ENCODE measurements around the gene USP20. TPM values are rescaled to one million over a fixed set of nuclear protein-coding genes. Genes with fewer than 3 reads are reported as not detected.
A peak's percentile ranks its signal among the peaks of the same experiment; 100 is the strongest.

The USP20 gene
- total and polyA plus RNA-seq, 2 experiments from 2014 or later = 32.7 to 47.3 TPM

- DNase-seq (ENCODE audit: low read depth in 1 of 2, low spot score in 1 of 2) = no peak
- TF ChIP-seq CTCF (IDR thresholded peaks at IDR 0.05; ENCODE audit: low read depth, low read length) = no peak
- Histone ChIP-seq H3K4me3 (no peak overlapping the region), H3K36me3 (peaks cover 7% of the 10 kb centered on the region), H3K9me3 (ENCODE audit: low read depth) (no peaks in the 10 kb centered on the region), H3K27ac (no peak overlapping the region), H3K4me1 (ENCODE audit: low read depth) (no peaks in the 10 kb centered on the region), H3K27me3 (no peaks in the 10 kb centered on the region)
Observed at GRCh38 chr9:129874261-129875101, 39.2 kb downstream of the USP20 start.

DNA sequence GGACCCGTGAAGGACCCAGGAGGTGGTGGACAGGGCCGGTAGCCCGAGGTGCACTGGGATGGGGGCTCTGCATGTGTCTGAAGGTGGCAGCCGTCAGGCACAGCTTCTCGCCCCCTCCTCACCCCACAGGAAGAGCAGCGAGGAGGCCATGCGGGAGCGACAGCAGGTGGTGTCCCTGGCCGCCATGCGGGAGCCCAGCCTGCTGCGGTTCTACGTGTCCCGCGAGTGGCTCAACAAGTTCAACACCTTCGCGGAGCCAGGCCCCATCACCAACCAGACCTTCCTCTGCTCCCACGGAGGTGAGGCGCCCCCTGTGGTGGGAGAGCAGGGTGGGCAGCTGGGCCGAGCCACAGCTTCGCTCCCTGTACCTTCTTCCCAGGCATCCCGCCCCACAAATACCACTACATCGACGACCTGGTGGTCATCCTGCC is 39.9 kb downstream of the USP20 start:
- Histone ChIP-seq H3K9me3 (ENCODE audit: low read depth) (no peaks in the 10 kb centered on the region), H3K27me3 (no peaks in the 10 kb centered on the region), H3K4me1 (ENCODE audit: low read depth) (no peaks in the 10 kb centered on the region), H3K36me3 (peaks cover 12% of the 10 kb centered on the region), H3K4me3 (no peak overlapping the region), H3K27ac (no peak overlapping the region)
- no peak for DNase-seq (ENCODE audit: low read depth in 1 of 2, low spot score in 1 of 2)
- TF ChIP-seq CTCF (IDR thresholded peaks at IDR 0.05; ENCODE audit: low read depth, low read length) = peak; percentile 30

DNA sequence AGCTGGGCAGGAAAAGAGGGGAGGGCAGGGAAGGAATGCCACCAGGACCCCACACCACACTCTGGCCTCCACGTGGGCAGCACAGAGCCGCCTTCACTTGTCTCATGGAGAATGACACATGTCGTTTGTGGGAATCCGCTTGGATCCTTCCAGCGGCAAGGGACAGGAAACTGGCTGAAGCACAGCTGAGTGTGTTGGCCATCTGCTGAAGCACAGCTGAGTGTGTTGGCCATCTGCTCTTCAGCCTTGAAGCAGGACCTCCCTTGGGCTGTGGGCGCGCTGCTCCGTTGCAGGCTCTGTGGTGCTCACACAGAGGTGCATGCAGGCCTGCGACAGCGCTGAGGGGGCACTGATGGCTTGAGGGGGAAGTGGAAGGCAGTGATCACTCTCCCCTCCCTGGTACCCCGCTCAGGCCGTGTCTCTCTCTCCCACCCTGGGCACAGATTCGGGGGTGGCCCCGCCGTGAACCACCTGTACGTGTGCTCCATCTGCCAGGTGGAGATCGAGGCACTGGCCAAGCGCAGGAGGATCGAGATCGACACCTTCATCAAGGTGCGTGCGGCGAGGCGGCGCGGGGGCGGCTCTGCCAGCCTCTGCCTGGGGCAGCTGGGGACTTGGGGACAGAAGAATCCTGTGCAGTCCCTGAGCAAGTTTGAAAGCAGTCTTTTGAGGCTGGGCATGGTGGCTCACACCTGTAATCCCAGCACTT is 40.6 kb downstream of the USP20 start:
- no peaks in the 10 kb centered on the region for H3K27me3 ChIP-seq
- no peaks in the 10 kb centered on the region for H3K4me1 ChIP-seq (ENCODE audit: low read depth)
- no peaks in the 10 kb centered on the region for H3K9me3 ChIP-seq (ENCODE audit: low read depth)
- peaks cover 12% of the 10 kb centered on the region for H3K36me3 ChIP-seq
- no peak for DNase-seq (ENCODE audit: low read depth in 1 of 2, low spot score in 1 of 2)
- TF ChIP-seq CTCF (IDR thresholded peaks at IDR 0.05; ENCODE audit: low read depth, low read length) = no peak
- no peak overlapping the region for H3K4me3 ChIP-seq
- H3K27ac ChIP-seq = no peak overlapping the region

DNA sequence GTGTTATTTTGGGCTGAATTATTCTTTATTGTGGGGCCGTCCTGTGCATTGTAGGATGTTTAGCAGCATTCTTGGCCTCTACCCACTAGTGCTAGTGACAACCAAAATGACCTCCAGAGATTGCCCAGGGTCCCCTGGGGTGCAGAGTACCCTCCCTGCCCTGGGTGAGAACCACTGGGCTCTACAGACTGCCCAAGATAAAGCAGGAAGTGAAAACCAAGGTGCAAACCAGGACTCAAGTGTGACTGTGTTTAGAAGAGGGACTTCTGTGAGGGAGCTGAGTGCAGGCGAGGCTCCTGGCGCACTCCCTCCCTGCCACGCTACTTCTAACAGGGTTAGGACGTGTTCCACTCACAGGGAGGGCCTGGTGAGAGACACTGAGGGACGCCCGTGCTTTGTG is 41.6 kb downstream of the USP20 start:
- H3K9me3 ChIP-seq (ENCODE audit: low read depth) = no peaks in the 10 kb centered on the region
- DNase-seq (ENCODE audit: low read depth in 1 of 2, low spot score in 1 of 2) = no peak
- no peak overlapping the region for H3K4me3 ChIP-seq
- H3K27me3 ChIP-seq = no peaks in the 10 kb centered on the region
- no peaks in the 10 kb centered on the region for H3K4me1 ChIP-seq (ENCODE audit: low read depth)
- H3K36me3 ChIP-seq = peaks cover 12% of the 10 kb centered on the region
- no peak for TF ChIP-seq CTCF (IDR thresholded peaks at IDR 0.05; ENCODE audit: low read depth, low read length)
- H3K27ac ChIP-seq = no peak overlapping the region

- Histone ChIP-seq H3K9me3 (ENCODE audit: low read depth) (no peaks in the 10 kb centered on the region), H3K27ac (no peak overlapping the region), H3K36me3 (peaks cover 12% of the 10 kb centered on the region), H3K4me3 (no peak overlapping the region), H3K27me3 (no peaks in the 10 kb centered on the region), H3K4me1 (ENCODE audit: low read depth) (no peaks in the 10 kb centered on the region)
- no peak for TF ChIP-seq CTCF (IDR thresholded peaks at IDR 0.05; ENCODE audit: low read depth, low read length)
- DNase-seq (ENCODE audit: low read depth in 1 of 2, low spot score in 1 of 2) = no peak
Observed at GRCh38 chr9:129878291-129878690, 43.0 kb downstream of the USP20 start.

Measured in cardiac muscle cell (in vitro differentiated cells and primary cell).